ENCODE data around the gene ITGB5.

Gene ITGB5

GRCh38 chr3:124812291-124813265 is 74.6 kb downstream of the ITGB5 start:
- H3K4me3 ChIP-seq (replicated peaks in 1 of 2; ENCODE audit: low read depth in 2 of 2, low read length in 2 of 2), result peak overlapping the region in 1 of 2 donors; percentile 12
- peak; percentile 95 to 98 for DNase-seq (ENCODE audit: low read depth in 2 of 2)
- TF ChIP-seq CTCF (IDR thresholded peaks at IDR 0.05; ENCODE audit: low read depth, low read length), result no peak

DNA sequence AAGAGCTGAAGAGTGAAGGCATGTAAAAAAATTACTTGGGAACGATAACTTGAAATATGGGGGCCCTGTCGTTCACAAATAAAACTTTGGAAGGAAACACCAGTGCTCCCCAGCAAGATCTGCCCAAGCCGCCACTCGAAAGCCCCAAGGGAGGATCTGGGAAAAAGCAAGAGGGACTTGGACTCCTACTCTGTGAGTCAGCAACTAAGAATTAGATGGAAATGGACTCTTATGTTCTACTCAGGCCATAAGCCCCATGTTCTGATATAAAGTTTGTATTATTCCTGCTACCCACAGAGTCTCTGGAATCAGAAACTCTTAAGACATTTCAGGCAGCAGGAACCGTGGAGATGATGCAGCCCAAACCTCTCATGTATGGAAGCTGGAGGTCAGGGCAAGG is 75.7 kb downstream of the ITGB5 start:
- no peak for TF ChIP-seq CTCF (IDR thresholded peaks at IDR 0.05; ENCODE audit: low read depth, low read length)
- peak; percentile 83 to 84 for DNase-seq (ENCODE audit: low read depth in 2 of 2)
- no peak overlapping the region for H3K4me3 ChIP-seq (replicated peaks in 1 of 2; ENCODE audit: low read depth in 2 of 2, low read length in 2 of 2)

- no peak for DNase-seq (ENCODE audit: low read depth in 2 of 2)
- no peak for TF ChIP-seq CTCF (IDR thresholded peaks at IDR 0.05; ENCODE audit: low read depth, low read length)
- no peak overlapping the region for H3K4me3 ChIP-seq (replicated peaks in 1 of 2; ENCODE audit: low read depth in 2 of 2, low read length in 2 of 2)
Measured at GRCh38 chr3:124810970-124811369, 76.2 kb downstream of the ITGB5 start.

DNA sequence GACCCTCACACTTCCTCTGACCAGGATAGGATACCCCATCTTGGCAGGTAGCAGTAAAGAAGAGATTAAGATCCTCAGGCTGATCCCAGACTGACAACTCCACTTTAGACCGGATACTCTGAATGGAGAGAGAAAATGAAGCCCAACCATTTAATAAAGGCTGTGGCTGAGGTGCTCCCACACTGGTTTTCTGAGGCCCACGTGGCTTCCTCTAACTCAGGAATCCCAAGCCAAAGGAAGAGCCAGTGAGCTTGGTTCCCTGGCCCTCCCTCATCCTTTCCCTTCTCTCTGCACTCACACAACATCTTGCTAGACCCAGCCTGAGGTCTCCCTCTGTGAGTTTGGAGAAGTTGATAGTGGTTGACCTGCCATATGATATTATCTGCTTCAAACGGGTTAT is 78.1 kb downstream of the ITGB5 start:
- H3K4me3 ChIP-seq (replicated peaks in 1 of 2; ENCODE audit: low read depth in 2 of 2, low read length in 2 of 2), result no peak overlapping the region
- TF ChIP-seq CTCF (IDR thresholded peaks at IDR 0.05; ENCODE audit: low read depth, low read length), result no peak
- DNase-seq (ENCODE audit: low read depth in 2 of 2), result no peak

- TF ChIP-seq CTCF (IDR thresholded peaks at IDR 0.05; ENCODE audit: low read depth, low read length), result no peak
Measured at GRCh38 chr3:124805671-124806070, 81.5 kb downstream of the ITGB5 start.

GRCh38 chr3:124804875-124805274 is 82.3 kb downstream of the ITGB5 start:
- no peak for TF ChIP-seq CTCF (IDR thresholded peaks at IDR 0.05; ENCODE audit: low read depth, low read length)
- no peak overlapping the region for H3K4me3 ChIP-seq (replicated peaks in 1 of 2; ENCODE audit: low read depth in 2 of 2, low read length in 2 of 2)
- DNase-seq (ENCODE audit: low read depth in 2 of 2), result no peak

More at GRCh38 chr3:124805671-124806070, 81.5 kb downstream of the ITGB5 start:
- no peak overlapping the region for H3K4me3 ChIP-seq (replicated peaks in 1 of 2; ENCODE audit: low read depth in 2 of 2, low read length in 2 of 2)
- DNase-seq (ENCODE audit: low read depth in 2 of 2), result no peak

Measured in cardiac fibroblast (primary cell).